HG03442 (cell line): ENCODE data around the gene UBL7.

Experiments
- ATAC-seq: cut with Tn5 transposase; IDR thresholded peaks from one replicate; pipeline ENCODE4 v1.9.1; 2021; ENCODE audit warnings: mild to moderate bottlenecking, moderate library complexity; ENCODE audit not compliant: unreplicated experiment

The UBL7 gene

GRCh38 chr15:74442063-74442462 lies 18.9 kb downstream of the UBL7 start:
- ATAC-seq = no peak

DNA sequence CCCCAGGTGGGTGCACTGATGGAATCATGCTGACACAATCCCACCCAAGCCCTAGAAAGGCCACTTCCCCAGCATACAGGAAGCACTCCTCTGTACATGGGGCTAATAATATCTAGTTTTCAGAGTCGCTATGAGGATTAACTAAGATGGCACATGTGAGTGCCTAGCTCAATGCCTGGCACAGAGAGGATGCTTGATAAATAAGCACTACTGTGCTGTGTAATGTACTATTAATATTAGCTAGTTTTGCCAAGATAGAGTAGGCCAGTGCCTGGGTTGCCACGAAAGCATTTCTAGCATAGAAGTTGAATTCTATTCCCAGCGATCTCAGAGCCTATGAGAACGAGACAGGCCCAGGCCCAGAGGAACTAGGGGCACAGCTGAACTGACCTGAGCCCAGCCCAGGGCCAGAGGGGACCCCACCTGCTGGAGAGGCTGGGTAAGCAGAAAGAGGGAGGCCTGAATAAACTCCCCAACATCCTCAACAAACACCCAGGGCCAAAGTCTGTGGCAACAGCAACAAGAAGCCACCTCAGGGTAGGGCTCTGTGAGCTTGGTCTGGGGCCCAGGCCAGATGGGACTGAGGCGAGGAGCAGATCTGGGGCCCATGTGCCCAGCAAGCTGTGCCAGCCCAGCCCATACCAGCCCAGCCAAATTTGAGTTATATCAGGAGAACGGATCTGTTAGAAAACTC lies 19.6 kb downstream of the UBL7 start:
- ATAC-seq = no peak

DNA sequence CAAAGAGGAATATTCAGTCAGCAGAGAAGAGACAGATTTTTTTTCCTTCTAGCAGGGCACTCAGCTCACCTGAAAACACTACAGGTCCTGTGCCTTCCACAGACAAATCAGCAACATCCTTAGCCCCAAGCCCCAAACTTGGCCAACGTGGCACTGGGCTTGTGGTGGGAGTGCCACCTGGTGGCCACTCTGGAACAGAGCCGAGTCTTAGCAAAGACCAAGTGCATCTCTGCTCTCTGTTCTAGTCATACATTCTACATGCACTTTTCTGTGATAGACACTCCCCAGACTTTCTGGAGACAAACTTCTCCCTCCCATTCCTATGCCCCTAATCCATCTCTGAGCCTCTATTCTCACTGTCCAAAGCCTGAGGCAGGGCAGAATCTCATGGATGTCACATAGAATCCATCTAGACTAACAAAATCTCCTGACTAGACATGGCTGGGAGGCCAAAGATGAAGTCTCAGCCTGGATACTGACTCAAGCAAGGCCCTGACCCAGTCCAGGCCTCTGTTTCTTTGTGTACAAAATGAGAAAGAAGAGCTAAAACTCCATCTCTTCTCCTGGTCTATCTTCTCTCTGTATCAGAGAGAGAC lies 22.1 kb downstream of the UBL7 start:
- ATAC-seq = no peak

- no peak for ATAC-seq
These were observed 22.8 kb downstream of the UBL7 start for GRCh38 chr15:74438206-74438605.

GRCh38 chr15:74434263-74435136 lies 26.5 kb downstream of the UBL7 start:
- no peak for ATAC-seq

- ATAC-seq = peak; percentile 71
These were observed 27.2 kb downstream of the UBL7 start, which contains the start of gene SEMA7A for GRCh38 chr15:74433592-74434262. Gene SEMA7A (minus strand): TSS chr15:74433958. CDS start chr15:74433918, 40 bp downstream.

DNA sequence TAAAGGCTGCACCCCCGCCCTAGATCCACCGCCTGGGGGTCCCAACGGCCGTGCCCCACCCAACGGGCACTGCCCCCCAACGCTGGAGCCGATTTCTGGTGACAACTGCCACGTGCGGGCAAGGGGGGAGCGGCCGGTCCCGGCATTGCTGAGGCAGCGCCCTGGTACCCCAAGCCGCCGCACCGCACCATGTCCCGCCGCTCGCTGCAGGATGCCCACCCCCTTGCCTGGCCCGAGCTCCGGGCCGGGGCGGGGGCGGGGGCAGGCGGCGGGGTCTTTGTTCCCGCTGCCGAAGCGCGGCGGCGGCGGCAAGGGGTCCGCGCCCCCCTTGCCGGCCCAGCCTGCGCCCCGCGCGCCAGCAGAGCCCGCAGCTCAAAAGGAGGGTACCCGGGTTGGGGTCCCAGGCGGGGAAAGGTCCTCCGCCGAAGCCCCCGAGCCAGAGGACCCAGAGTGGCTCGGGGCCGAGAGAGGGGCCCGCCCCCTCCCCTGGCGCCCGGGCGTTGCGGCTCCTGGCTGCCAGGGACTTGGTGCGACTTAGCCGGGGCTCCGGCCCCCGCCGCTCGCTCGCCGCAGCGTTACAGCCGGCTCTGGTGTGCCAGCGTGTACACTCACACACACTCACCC lies 27.9 kb downstream of the UBL7 start:
- ATAC-seq = peak; percentile 10

DNA sequence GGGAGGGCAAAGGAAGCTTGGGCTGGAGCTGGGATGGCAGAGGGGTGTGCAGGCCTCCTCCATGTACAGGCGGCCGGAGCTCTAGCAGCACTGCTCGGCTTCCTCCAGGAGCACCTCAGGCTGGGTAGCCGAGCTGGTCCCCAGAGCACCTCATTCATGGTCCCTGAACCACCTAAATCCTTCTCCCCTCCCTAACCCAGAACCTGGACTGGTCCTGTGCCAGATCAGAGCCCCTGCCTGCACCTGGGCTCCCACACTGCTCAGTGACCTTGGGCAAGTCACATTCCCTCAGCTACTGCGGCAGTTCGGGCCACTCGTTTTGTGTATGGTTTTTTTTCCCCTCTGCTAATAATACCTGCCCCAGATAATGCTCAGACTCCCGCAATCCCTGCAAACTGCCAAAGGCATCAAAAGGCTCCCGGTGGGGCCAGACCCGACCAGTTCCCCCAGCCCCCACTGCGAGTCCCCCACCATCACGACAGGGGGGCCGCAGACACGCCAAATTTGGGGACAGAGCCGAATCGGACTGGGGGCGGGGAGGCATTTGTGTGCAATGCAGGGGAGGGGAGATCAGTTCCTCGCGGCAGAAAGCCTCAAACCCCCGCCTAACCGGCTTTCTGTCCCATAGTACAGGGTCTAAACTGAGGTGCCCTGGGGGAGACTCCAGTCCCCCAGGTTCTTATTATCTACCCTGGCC lies 28.5 kb downstream of the UBL7 start:
- ATAC-seq = no peak

DNA sequence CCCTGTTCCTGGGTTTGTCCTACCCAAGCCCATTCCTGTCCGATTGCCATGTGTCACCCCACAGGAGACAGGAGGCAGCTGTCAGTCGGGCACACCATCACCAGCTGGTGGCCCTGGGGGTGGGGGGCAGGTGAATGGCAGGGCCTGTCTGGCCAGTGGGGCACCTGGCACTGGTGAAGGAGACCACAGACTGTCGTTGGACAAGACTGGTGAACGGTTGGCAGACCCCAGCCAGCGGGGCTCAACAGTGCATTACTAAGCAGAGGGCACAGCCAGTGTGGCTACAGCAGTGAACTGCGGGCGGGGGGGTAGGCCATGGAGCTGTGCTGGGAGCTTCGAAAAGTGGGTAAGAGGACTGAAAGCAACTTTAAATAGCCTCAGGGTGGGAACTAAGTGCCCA lies 29.3 kb downstream of the UBL7 start:
- no peak for ATAC-seq

- no peak for ATAC-seq
These were observed 29.8 kb downstream of the UBL7 start for GRCh38 chr15:74431116-74431515.

DNA sequence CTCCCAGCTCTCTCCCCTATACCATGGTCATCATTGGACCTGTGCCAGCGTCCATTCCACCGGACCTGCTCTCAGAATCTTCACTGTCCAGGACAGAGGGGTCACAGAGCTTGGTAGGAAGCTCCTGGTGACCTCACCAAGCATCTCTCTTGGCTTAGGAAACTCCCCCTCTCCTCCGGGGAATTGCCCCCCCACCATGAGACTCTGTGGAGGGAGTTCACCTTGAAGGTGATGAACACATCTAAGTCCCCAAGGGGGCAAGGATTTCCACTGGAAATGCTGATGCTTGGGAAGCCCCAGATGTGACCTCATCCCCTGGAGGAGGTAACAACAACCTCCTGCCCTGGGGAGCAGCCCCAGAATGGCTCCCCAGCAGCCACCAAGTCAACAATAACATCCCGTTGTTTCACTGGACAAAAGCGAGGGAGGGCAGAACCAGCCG lies 30.4 kb downstream of the UBL7 start:
- ATAC-seq = no peak

DNA sequence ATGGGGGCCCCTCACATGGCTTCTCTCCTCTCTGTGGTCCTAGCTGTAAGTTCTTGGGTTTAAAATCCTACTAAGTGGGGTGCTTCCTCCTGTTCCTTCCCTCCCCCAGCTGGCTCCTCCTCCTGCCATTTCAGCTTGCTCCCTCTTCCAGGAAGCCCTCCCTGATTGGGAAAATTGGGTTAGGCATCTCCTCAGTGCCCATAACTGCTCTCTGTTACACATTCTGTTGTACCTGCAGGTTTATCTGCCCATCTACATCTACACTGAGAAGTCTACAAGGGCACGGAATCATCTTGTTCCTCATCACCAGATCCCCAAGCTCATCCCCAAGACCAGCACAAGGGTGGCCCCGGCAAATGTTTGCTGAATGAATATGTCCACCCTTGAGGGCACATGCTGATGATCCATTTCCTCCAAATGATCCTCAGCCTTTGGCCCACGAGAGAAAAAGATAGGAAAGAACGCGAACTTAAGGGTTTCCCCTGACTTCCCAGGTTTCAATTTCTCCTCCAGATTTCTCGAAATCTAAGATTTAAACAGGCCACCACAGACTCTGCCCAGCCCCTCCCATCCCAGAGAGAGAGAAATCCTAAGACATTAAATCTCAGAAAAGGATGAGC lies 31.1 kb downstream of the UBL7 start:
- no peak for ATAC-seq

DNA sequence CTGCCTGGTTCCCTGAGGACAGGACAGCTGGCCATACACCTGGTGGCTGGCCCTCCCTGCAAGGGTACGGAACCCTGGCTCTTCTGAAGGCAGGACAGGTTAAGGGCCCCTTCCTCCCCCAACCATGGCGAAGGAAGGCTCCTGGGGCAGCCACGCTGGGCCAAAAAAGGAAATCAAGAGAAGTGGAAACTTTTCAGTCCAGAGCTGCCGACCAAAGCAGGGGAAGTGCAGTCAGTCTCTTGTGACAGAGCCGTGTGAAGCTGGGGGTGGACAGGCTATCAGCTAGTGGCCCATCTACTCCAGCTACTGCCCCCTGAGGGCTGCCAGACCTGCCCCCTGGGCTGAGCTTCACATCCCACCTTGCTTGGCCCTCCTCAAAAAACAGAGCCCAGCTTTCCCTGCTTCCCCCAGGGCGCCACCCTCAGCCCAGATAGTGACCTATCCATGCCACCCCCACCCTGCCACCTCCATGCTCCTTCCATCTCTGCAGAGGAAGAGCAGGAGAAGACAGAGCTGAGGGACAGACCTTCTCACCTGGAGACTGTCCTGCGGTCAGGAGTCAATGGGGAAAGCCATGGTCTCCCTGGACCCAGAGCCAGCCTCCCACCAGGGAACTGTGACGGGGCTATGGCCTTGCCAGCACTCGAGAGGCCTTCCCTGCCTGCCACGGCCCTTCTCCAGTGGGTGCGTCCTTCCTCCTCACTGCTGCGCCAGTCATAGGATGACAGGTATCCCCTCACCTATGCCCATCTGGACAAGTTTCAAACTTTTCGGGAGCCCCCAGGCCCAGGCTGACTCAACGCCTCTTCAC lies 31.8 kb downstream of the UBL7 start:
- ATAC-seq = no peak

- no peak for ATAC-seq
These were observed 32.5 kb downstream of the UBL7 start for GRCh38 chr15:74428442-74428787.

- ATAC-seq = no peak
These were observed 33.1 kb downstream of the UBL7 start for GRCh38 chr15:74427607-74428441.

DNA sequence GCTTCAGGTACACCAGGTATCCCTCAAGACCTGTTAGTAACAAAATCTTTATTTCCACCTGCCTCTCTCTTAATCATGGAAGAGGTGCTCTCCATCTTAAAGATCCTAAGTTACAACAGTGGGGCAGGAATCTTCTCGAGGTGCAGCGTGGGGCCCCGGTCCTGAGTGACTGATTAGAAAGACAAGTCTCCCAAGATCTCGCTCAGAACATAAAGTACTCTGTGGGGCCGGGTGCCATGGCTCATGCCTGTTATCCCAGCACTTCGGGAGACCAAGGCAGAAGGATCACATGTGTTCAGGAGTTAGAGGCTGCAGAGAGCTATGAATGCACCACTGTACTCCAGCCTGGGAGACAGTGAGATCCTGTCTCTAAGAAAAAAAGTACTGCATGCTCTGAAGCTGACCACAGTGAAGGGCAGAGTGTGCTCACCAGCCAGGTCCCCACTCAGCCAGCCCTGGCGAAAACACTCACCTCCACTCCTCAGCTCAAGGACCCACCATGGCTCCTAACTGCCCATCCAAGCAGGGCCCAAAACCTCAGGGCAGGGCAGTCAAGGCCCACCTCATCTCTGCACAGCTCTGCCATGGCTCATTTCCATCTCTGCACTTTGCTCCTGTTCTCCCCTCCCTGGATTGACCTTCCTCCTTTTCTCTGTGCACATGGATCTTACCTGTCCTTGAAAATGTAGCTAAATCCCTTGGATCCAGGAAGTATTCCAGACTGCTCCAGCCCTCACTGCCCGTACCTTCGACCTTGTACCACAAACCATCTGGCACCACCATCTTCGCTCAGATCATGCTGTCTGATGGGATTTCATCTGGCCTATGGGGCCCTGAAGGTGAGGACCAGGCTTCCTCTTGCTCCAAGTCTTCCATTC lies 34.3 kb downstream of the UBL7 start:
- no peak for ATAC-seq

DNA sequence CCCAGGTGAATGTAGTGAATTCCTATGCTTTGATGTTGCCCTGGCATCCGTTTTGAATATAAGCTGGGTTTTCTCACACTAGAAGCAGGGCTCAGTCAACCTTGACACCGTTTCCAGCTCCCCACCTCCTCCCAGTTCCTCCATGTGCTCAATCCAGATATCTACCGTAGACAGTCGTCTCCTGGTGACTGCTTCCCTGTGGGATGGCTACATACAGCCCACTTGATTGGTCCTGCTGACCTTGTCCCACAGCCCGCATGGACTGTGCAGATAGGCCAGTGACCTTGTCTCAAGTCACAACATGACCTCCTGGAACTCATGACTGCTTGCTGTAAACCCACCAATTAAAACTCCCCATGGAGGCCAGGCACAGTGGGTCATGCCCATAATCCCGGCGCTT lies 35.3 kb downstream of the UBL7 start:
- no peak for ATAC-seq
